HG03025 (cell line): ENCODE results near the gene CABLES2.

Experiments used
- ATAC-seq: cut with Tn5 transposase; IDR thresholded peaks from one replicate; pipeline ENCODE4 v1.9.1; 2021; ENCODE audit warnings: mild to moderate bottlenecking, moderate library complexity; ENCODE audit not compliant: unreplicated experiment, low FRiP score

Gene CABLES2

GRCh38 chr20:62407221-62407992, at the start of gene CABLES2:
TSS of gene CABLES2 (minus strand) at chr20:62407285. CDS start at chr20:62407276, 9 bp downstream.
- peak; percentile 82 for ATAC-seq

GRCh38 chr20:62455929-62456328, 48.8 kb upstream of the CABLES2 start:
- ATAC-seq = no peak

- no peak for ATAC-seq
These were observed 48.0 kb upstream of the CABLES2 start for GRCh38 chr20:62454904-62455636.

GRCh38 chr20:62453186-62453808, 46.2 kb upstream of the CABLES2 start:
- ATAC-seq = no peak

- no peak for ATAC-seq
These were observed 45.5 kb upstream of the CABLES2 start for GRCh38 chr20:62452475-62453095.

GRCh38 chr20:62451970-62452369, 44.9 kb upstream of the CABLES2 start:
- ATAC-seq = no peak

GRCh38 chr20:62451156-62451767, 44.2 kb upstream of the CABLES2 start:
- ATAC-seq = no peak

- no peak for ATAC-seq
These were observed 43.0 kb upstream of the CABLES2 start for GRCh38 chr20:62449951-62450691.

- ATAC-seq = no peak
These were observed 41.7 kb upstream of the CABLES2 start for GRCh38 chr20:62448788-62449187.

- ATAC-seq = no peak
These were observed 41.0 kb upstream of the CABLES2 start for GRCh38 chr20:62448038-62448437.

- no peak for ATAC-seq
These were observed 40.1 kb upstream of the CABLES2 start for GRCh38 chr20:62446888-62447869.

- no peak for ATAC-seq
These were observed 39.4 kb upstream of the CABLES2 start for GRCh38 chr20:62446481-62446880.

- ATAC-seq = no peak
These were observed 38.7 kb upstream of the CABLES2 start for GRCh38 chr20:62445553-62446340.

- ATAC-seq = no peak
These were observed 37.2 kb upstream of the CABLES2 start for GRCh38 chr20:62444286-62444685.

- ATAC-seq = no peak
These were observed 35.0 kb upstream of the CABLES2 start for GRCh38 chr20:62441987-62442539.

- no peak for ATAC-seq
These were observed 32.1 kb upstream of the CABLES2 start for GRCh38 chr20:62439218-62439617.

GRCh38 chr20:62437927-62438326, 30.8 kb upstream of the CABLES2 start:
- ATAC-seq = no peak

GRCh38 chr20:62437496-62437895, 30.4 kb upstream of the CABLES2 start:
- no peak for ATAC-seq
